D721Med (cell line): ENCODE results near the gene DEGS1.

Source experiments
- DNase-seq: peaks from one replicate; pipeline ENCODE4 v3.0.0; 2011; ENCODE audit warnings: low spot score; ENCODE audit not compliant: insufficient read length
- FAIRE-seq: peaks from 2 replicates; lab custom pipeline; 2011; peaks lifted over from hg19 to GRCh38; lab: Jason Lieb, UNC
- TF ChIP-seq, protein P1 (sequence below): IDR thresholded peaks from 2 replicates; pipeline ENCODE4 v1.5.1; 2012; ENCODE audit warnings: mild to moderate bottlenecking, control low read depth; ENCODE audit not compliant: insufficient read depth; ENCODE audit errors: missing control alignments

DEGS1 gene

DNA sequence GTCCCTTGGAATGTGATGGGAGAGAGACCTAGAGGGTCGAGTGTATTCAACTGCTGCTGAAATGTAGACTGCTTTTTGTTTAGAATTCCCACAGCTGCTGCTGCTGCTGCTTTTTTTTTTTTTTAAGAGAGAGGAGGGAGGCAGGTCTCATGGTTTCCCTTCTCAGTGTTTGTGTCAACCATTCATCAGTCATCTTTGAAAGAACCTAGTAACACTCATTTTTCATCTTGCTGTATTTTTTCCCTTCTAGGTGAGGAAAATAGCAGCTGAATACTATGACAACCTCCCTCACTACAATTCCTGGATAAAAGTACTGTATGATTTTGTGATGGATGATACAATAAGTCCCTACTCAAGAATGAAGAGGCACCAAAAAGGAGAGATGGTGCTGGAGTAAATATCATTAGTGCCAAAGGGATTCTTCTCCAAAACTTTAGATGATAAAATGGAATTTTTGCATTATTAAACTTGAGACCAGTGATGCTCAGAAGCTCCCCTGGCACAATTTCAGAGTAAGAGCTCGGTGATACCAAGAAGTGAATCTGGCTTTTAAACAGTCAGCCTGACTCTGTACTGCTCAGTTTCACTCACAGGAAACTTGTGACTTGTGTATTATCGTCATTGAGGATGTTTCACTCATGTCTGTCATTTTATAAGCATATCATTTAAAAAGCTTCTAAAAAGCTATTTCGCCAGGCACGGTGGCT, 9.2 kb downstream of the DEGS1 start:
- DNase-seq: no peak
- TF ChIP-seq, protein P1, sequence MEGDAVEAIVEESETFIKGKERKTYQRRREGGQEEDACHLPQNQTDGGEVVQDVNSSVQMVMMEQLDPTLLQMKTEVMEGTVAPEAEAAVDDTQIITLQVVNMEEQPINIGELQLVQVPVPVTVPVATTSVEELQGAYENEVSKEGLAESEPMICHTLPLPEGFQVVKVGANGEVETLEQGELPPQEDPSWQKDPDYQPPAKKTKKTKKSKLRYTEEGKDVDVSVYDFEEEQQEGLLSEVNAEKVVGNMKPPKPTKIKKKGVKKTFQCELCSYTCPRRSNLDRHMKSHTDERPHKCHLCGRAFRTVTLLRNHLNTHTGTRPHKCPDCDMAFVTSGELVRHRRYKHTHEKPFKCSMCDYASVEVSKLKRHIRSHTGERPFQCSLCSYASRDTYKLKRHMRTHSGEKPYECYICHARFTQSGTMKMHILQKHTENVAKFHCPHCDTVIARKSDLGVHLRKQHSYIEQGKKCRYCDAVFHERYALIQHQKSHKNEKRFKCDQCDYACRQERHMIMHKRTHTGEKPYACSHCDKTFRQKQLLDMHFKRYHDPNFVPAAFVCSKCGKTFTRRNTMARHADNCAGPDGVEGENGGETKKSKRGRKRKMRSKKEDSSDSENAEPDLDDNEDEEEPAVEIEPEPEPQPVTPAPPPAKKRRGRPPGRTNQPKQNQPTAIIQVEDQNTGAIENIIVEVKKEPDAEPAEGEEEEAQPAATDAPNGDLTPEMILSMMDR: no peak
- no peak for FAIRE-seq

- TF ChIP-seq, protein P1: no peak
- FAIRE-seq (no peak), DNase-seq (no peak)
These were observed 10.4 kb downstream of the DEGS1 start for GRCh38 chr1:224193319-224193966.

DNA sequence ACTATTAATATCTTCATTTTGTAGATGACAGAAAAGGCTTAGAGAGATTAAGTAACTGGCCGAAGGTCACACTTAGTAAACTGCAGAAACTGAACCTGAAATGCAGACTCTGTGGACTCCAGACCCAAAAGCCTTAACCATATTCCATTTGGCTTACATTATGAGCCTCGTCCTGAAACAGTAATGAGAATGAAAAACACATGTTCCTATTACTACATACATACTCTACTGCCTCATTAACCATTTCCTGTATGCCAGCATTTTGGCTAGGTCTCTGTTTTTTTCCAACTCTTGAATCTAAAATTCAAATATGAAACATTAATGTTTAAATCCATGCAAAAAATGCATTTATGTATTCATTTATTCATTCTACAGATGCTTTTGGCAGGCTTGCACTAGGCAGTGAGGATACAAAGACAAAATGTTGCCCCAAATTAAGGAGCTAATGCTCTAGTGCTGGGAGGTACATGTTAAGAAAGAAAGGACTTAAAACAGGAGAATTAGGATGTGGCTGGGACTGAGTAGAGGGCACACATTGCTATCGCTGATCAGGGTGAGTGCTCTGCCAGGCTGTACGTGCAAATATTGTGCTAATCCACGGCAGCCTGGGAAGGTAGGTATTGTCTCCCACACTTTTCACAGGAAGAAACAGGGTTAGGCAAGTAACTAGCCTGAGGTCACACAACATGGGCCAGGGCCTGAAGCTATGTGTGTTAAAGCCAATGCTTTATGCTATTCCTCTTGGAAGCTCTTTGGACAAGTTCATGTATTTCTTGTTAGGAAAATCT, 14.0 kb downstream of the DEGS1 start:
- FAIRE-seq: no peak
- DNase-seq: no peak
- TF ChIP-seq, protein P1: no peak

DNA sequence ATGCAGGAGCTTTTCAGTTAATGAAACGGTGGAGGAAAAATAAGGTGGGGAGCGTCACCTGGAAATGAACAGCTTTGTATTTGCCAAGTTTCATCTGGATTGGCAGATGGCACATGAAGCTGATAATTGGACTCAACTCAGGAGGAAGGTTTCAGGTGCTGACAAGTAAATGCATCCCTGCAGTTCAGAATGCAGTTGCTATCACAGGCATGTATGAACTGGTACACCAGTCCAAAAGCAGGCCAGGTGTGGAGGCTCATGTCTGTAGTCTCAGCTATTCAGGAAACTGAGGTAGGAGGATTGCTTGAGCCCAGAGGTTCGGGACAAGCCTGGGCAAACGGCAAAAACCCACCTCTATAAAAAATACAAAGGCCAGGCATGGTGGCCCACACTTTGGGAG, 15.5 kb downstream of the DEGS1 start:
- FAIRE-seq (no peak), DNase-seq (no peak)
- TF ChIP-seq, protein P1: no peak

DNA sequence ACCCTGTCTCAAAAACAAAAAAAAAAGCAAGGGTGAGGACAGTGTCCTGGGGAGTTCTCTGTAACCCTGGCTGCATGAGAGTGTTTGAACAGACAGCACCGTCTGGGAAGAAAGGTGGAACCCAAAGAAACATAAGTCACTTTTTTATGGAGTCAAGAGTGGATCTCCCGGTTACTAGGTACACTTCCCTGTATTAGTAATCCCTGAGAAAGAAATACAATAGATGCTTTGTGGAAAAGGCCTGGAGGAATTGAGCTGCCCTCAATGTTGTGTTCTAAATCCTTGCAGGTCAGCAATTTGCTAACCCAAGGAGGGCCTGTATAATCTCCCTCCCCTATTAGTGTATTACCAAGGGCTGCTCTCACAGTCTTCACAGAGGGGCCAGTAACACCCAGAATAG, 16.6 kb downstream of the DEGS1 start:
- FAIRE-seq: no peak
- no peak for DNase-seq
- TF ChIP-seq, protein P1: no peak

- FAIRE-seq: no peak
- no peak for DNase-seq
- TF ChIP-seq, protein P1: no peak
These were observed 18.3 kb downstream of the DEGS1 start for GRCh38 chr1:224201383-224201782.
